Anterior cingulate cortex (tissue), 58 donors: ENCODE data around the gene DNAJC18.
"Not testable (repeated sequence)": the region's sequence is repeated elsewhere in the genome, so short reads cannot be mapped to it uniquely, and the experiment has no call there.

ENCODE experiments used
- DNase-seq, 58 donors: peaks; one replicate each; lab custom pipeline; 2025; lab: John Stamatoyannopoulos, UW

Gene DNAJC18

GRCh38 chr5:139439013-139439903 lies at the start of gene DNAJC18:
DNAJC18 (minus strand) TSS chr5:139439525; CDS start chr5:139439445, 80 bp downstream.
- DNase-seq = peak; percentile 66 to 98 (median 92)

GRCh38 chr5:139488260-139488659 lies 48.9 kb upstream of the DNAJC18 start:
- DNase-seq = peak in 20 of 58 donors; percentile 7 to 43 (median 20)

- no peak for DNase-seq
Observed at GRCh38 chr5:139486201-139486600, 46.9 kb upstream of the DNAJC18 start.

GRCh38 chr5:139482890-139483208 lies 43.5 kb upstream of the DNAJC18 start:
- DNase-seq = not testable (repeated sequence)

- DNase-seq = peak in 21 of 58 donors; percentile 5 to 41 (median 13)
Observed at GRCh38 chr5:139482050-139482889, 42.9 kb upstream of the DNAJC18 start, which contains the start of gene STING1. STING1 (minus strand) TSS chr5:139482758; CDS start chr5:139481704, 1,054 bp downstream.

- peak in 1 of 58 donors; percentile 25 for DNase-seq
Observed at GRCh38 chr5:139481580-139482049, 42.3 kb upstream of the DNAJC18 start.

- no peak for DNase-seq
Observed at GRCh38 chr5:139481122-139481533, 41.8 kb upstream of the DNAJC18 start.

GRCh38 chr5:139479729-139480128 lies 40.4 kb upstream of the DNAJC18 start:
- not testable (repeated sequence) for DNase-seq

GRCh38 chr5:139478657-139479423 lies 39.5 kb upstream of the DNAJC18 start:
- not testable (repeated sequence) for DNase-seq

- no peak for DNase-seq
Observed at GRCh38 chr5:139475865-139476617, 36.7 kb upstream of the DNAJC18 start.

GRCh38 chr5:139474890-139475791 lies 35.8 kb upstream of the DNAJC18 start:
- peak in 1 of 58 donors; percentile 4 for DNase-seq

GRCh38 chr5:139473565-139473964 lies 34.2 kb upstream of the DNAJC18 start:
- DNase-seq = no peak

- DNase-seq = no peak
Observed at GRCh38 chr5:139473105-139473504, 33.8 kb upstream of the DNAJC18 start.

GRCh38 chr5:139472386-139473030 lies 33.2 kb upstream of the DNAJC18 start:
- no peak for DNase-seq

GRCh38 chr5:139470821-139471300 lies 31.5 kb upstream of the DNAJC18 start, which contains the start of gene SMIM33:
SMIM33 (plus strand) TSS chr5:139471004; CDS start chr5:139471122, 118 bp downstream.
- DNase-seq = no peak

- DNase-seq = no peak
Observed at GRCh38 chr5:139468421-139468931, 29.2 kb upstream of the DNAJC18 start.

- DNase-seq = no peak
Observed at GRCh38 chr5:139462586-139463276, 23.4 kb upstream of the DNAJC18 start, which contains the start of gene ECSCR. ECSCR (minus strand) TSS chr5:139462743; CDS start chr5:139462670, 73 bp downstream.
